Inferior parietal cortex (tissue), 1 donor: ENCODE measurements around the gene LAMTOR3.

ENCODE experiments used
- DNase-seq: peaks from one replicate; pipeline ENCODE4 v3.0.0-alpha.2; 2016; ENCODE audit errors: extremely low spot score

The LAMTOR3 gene

DNA sequence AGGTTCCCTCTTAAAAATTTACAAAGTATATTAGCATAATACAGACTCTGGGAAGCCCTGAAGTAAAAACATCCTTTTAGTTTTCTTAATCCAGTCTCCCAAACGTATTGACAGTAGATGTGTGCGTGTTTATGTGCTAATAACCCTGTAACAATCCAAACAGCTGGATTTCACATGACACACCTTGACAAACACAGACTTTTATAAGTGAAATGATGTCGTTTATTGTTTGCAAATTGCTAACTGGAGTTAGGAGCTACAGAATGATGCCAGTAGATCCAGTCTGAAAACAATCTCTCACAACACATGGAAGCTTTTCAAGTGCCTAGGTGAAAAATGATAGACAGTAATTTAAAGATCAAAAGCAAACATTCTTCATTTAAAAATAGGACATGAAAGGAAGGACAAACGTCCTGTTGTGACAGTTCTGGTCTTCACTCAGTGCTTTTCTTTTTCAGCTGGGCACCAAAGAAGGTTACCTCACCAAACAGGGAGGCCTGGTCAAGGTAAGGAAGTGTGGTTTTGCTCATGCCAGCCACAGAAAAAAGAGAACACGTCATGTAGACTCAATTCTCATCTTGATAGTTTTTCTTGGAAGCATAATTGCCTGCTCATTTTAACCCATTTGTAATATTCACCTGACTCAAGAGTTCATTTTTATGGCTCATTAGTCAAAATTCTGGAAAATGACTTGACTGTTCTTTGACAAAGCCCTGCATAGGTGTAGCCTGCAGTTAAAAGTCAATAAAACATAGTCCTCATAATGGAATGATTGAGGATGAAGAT is 32.9 kb downstream of the LAMTOR3 start:
- no peak for DNase-seq

- no peak for DNase-seq
These were observed 33.7 kb downstream of the LAMTOR3 start for GRCh38 chr4:99860521-99860920.

- no peak for DNase-seq
These were observed 34.6 kb downstream of the LAMTOR3 start for GRCh38 chr4:99859618-99860017.

DNA sequence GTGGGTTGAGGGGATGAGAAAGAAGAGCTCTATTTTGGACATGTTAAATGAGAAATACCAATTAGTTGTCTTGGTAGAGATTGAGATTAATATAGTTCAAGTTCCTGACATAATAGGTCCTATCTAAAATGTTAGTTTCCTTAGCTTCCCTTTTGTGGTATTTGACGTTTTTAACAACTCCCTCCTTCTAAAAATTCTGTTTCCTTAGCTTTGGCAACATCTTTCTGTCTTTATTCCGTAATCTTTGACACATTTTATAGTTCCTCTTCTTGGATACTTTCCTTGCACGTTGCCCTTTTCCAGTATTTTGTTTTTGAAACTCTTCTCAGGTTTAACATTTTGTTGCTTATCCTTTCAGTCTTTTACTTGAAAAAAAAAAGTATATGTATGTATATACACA is 36.9 kb downstream of the LAMTOR3 start:
- DNase-seq: no peak

DNA sequence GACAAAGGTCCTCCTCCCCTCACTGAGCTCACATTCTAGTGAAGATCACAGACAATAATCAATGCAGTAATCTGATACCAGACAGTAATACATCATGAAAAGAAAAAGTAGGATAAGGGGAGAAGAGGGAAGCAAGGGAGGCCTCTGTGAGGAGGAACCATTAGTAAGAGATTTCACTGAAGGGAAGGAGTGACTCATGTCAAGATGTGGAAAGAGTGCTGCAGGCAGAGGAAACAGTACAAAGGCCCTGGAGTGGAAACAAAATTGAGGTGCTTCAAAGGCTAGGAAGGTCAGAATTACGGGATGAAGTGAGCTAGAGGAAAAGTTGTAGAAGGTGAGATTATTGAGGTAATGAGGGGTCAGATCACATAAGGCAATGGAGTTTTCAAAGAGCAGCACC is 38.1 kb downstream of the LAMTOR3 start:
- DNase-seq: no peak

DNA sequence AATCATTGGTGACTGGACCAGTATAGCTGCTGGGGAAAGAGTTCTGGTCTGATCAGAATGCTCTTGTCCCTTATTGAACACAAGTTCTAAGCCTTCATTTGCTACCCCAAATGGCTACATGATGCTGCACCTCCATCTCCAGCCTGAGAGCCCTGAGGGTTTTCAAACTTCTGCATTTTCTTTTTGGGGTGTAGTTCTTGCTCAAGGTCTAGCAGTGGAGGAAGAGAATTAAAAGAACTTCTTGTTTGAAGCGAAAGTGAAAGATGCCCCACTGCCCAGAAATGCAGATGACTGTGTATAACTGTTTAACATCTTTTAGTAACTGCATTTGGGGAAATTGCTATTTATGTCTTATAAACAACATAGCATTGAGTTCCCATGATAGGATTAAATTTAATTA is 38.5 kb downstream of the LAMTOR3 start:
- no peak for DNase-seq

DNA sequence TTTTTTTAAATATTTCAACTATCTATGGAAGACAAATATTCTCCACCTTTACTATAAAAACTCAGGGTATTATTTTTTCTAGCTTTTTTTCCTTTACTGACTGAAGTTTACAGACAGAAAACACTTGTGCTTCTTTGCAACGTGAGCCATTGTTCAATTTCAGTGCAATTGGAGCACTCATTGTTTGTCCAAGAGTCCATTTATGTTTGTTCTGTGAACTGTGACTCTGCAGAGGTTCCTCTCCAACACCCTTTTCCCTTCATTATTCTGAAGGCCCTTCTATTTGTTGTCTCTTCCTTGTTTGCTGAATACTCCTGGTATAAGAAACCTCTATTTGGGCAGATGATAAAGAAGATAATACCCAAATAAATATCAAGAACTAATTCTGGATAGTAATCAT is 40.2 kb downstream of the LAMTOR3 start:
- DNase-seq: no peak

- DNase-seq: no peak
These were observed 41.0 kb downstream of the LAMTOR3 start for GRCh38 chr4:99853190-99853589.

DNA sequence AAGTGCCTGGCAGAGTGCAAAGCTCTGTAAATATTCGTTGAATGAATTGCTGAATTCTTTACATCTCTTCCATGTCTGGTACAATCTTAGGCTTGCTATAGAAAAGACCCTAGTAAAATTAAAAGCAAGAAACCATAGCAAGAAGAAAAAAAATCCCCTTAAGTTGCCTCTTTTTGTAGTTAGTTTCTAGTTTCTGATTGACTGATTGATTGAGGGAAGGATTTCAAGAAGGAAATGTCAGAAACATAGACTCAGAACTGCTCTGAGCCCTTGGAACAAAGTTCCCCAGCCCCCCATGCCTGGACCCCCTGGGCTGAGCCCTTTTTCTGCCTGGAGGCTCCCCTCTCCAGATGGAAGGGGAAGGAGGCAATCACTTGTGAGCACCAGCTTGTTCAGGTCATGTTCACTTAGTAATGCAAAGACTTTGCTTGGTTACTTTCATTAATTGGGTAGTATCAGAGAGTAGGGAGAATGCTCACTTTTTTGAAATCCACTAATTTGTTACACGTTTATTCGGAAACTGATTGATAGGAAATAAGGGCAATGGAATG is 42.0 kb downstream of the LAMTOR3 start:
- DNase-seq: no peak

GRCh38 chr4:99848591-99849001 is 45.6 kb downstream of the LAMTOR3 start:
- DNase-seq: no peak

DNA sequence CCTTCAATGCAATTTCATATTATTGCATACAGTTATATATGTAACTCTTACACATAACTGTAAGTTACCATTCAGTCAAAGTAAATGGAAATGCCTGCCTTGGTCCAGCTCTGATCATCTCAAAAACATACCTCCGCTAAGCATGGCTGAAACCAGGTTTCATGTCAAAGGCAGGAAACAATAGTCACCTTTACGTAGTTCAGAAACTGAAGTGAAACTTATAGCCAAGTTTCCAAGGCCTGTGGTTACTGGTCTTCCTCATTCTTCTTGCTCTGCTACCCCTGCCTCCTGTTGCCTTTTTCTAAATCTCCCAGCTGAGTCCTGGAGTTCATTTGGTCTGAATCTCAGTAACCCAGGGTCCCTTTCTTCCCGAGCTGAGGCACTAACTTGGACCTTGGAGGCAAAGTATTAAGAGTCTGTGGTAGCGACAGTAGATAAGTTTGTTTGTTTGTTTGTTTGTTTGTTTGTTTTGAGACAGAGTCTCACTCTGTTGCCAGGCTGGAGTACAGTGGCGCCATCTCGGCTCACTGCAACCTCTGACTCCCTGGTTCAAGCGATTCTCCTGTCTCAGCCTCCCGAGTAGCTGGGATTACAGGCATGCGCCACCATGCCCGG is 46.8 kb downstream of the LAMTOR3 start:
- no peak for DNase-seq

DNA sequence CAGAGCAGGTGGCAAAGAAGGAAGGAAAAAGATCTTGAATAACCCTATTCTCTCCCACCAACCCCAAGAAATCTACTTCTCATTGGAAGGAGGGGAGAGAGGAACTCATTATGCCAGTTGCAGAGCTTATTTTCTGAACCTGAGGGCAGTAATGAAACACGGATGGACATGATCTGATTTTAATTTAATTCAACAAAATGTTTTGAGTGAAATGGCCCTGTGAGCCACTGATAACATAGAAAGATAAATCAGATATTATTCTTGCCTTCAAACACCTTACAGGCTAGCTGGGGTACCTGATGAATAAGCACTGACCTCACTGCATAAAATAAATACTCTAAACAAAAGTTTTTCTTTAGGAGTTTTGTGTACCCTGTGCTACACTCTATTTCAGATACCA is 47.3 kb downstream of the LAMTOR3 start:
- DNase-seq: no peak

DNA sequence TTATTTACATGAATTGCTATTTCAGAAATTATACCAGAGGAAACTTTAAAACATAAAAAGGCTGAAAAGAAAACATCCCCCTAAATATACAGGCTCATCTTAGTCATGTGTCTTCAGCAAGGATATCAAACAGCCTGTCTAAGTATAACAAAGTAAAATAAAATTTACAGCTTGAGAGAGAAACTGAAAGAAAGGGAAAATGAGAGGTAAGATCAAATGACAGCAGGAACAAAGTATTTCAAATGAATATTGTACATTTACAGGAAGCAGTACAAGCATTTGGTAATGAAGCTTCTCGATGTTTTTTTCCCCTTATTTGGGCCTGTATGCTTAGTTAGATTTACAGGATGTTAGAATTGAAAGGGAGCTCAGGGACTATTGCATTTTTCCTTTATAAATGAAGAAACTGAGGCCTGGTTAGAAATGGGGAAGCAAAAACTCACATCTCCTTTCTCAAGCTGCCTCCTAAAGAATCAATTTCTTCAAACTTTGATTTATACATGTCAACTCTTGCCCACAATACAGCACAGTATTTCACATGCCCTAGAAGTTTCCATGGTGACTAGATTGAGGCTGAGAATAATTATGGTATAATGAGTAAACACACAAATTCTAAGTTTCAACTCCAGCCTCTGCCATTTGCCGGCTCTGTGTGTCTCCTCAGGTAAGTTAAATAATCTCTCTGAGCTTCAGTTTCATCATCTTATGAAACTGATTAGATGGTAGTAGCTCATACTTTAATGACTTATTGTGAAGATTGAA is 48.3 kb downstream of the LAMTOR3 start:
- DNase-seq: no peak

DNA sequence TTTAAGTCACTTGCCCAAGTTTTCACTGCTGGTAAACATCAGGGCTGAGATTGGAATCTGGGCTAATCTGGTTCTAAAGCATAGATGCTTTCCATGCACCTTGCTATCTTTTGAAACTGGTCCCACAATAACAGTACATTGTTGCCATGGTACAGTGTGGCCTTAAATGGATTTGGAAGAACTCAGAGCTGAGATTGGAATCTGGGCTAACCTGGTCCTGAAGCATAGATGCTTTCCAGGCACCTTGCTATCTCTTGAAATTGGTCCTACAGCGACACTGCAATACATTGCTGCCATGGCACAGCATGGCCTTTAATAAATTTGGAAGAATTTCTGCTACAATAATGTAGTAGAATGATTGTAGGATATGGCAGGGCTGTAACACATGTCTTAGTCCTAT is 49.0 kb downstream of the LAMTOR3 start:
- DNase-seq: no peak

DNA sequence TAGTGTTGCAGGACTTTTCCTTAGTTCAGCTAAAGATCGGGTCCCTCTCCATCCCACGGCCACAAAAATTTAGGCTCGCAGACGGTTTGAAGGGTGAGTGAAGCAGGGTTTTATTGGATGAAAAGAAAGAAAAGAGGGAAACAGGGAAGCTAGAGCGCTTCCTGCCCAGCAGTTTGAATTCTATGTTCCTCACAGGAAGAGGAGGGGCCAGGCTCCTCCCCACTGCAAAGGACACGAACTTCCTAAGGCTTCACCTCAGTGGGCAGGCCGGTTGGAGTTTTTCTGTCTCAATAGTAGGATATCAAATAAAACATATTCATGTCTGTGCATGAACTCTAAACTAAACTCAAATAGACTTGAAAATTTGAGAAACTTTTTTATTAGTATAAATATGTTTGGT is 50.2 kb downstream of the LAMTOR3 start:
- DNase-seq: no peak

DNA sequence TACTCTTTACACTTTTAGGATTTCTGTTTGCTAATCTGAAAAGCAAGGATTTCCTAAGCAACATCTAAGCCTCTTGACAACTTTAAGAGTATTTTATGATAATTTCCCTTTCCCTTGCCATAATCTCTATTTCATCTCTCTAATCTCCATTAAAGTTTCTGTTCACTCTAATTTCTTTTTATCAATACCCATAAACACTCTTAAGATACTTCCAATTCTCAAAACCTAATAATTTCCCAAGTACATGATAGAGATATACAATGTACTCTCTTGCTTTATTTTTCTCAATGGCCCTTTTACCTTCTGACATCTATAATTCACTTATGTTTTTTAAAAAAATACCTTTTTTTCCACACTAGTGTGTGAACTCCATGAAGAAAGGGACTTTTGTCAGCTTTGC is 50.8 kb downstream of the LAMTOR3 start:
- no peak for DNase-seq

GRCh38 chr4:99841129-99841528 is 53.1 kb downstream of the LAMTOR3 start:
- no peak for DNase-seq

GRCh38 chr4:99838927-99839326 is 55.3 kb downstream of the LAMTOR3 start:
- DNase-seq: no peak

- no peak for DNase-seq
These were observed 58.3 kb downstream of the LAMTOR3 start for GRCh38 chr4:99835942-99836341.

DNA sequence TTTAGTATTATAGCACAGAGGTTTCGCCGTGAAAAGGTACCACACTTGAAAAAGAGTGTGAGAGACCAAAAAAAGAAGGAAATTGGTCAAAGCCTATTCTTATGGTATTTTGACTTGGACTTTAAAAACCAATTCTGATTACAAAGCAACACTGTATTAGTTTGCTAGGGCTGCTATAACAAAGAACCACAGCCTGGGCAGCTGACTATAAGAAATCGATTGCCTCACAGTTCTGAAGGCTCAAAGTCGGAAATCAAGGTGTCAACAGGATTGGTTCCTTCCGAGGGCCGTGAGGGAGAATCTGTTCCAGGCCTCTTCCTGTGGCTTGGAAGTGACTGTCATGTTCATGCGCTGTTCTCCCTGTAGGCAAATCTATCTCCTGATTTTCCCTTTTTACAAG is 59.7 kb downstream of the LAMTOR3 start:
- DNase-seq: no peak

GRCh38 chr4:99833756-99834155 is 60.5 kb downstream of the LAMTOR3 start:
- no peak for DNase-seq

DNA sequence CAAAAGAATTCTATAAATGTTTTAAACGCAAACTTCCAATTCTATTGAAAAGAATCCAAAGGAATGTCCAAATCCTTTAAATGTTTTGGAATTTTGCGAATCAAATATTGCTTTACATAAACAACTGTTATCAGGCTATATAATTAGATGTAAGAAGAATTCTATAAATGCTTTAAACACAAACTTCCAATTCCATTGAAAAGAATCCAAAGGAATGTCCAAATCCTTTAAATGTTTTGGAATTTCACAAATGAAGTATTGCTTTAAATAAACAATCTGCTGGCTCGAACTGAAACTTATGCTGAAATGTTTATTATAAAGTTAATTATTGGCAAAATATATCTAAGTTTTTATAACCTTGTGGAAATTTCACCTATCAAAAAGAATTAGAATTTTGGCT is 61.5 kb downstream of the LAMTOR3 start:
- no peak for DNase-seq

DNA sequence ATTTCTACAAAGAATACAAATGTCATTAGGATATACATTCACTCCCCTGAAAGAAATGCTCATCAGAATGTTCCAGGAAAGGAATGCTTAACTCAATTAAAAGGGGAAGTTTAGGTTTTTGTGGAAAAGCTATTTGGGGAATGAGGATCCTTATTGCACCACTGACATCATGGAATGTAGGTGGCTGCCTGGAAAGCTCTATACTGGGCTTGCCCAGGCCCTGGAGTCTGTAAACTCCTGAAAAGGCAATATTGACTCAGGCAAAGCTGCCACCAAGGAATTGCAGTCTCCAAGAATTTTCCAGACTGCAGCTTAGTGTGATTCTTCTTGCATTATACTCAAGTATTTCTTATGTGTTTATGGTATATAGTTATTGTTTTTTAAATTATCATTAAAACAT is 61.9 kb downstream of the LAMTOR3 start:
- DNase-seq: no peak
